ENCODE results near the gene BOD1L1.

The BOD1L1 gene

GRCh38 chr4:13665701-13666660, 38.5 kb upstream of the BOD1L1 start:
- Histone ChIP-seq H3K27ac (no peak overlapping the region), H3K4me3 (IDR thresholded peaks at IDR 0.05; ENCODE audit: insufficient read depth, low read depth, low read length) (no peak overlapping the region), H2AFZ (ENCODE audit: low read depth) (no peak overlapping the region), H3K27me3 (ENCODE audit: insufficient read depth, low read depth) (no peaks in the 10 kb centered on the region), H3K36me3 (ENCODE audit: insufficient read depth) (no peaks in the 10 kb centered on the region), H3K4me2 (no peak overlapping the region), H3K9ac (no peak overlapping the region), H3K79me2 (ENCODE audit: insufficient read depth, low read depth) (no peaks in the 10 kb centered on the region), H4K20me1 (ENCODE audit: insufficient read depth) (no peaks in the 10 kb centered on the region), H3K4me1 (ENCODE audit: low read depth, poor library complexity, severe bottlenecking) (no peaks in the 10 kb centered on the region)
- TF ChIP-seq CTCF (conservative IDR thresholded peaks at IDR 0.05; ENCODE audit: low read depth, low read length) = no peak

GRCh38 chr4:13659341-13660070, 32.0 kb upstream of the BOD1L1 start:
- Histone ChIP-seq H4K20me1 (ENCODE audit: insufficient read depth) (no peaks in the 10 kb centered on the region), H3K4me1 (ENCODE audit: low read depth, poor library complexity, severe bottlenecking) (peaks cover 6% of the 10 kb centered on the region), H3K79me2 (ENCODE audit: insufficient read depth, low read depth) (no peaks in the 10 kb centered on the region), H2AFZ (ENCODE audit: low read depth) (no peak overlapping the region), H3K27ac (no peak overlapping the region), H3K9ac (no peak overlapping the region), H3K4me3 (IDR thresholded peaks at IDR 0.05; ENCODE audit: insufficient read depth, low read depth, low read length) (no peak overlapping the region), H3K4me2 (no peak overlapping the region), H3K36me3 (ENCODE audit: insufficient read depth) (no peaks in the 10 kb centered on the region), H3K27me3 (ENCODE audit: insufficient read depth, low read depth) (no peaks in the 10 kb centered on the region)
- no peak for TF ChIP-seq CTCF (conservative IDR thresholded peaks at IDR 0.05; ENCODE audit: low read depth, low read length)

- H3K4me2 ChIP-seq = 0 out of 2 replicates have a peak overlapping the region, but pooled peaks have one; percentile 33
Measured at GRCh38 chr4:13656569-13657405, 29.3 kb upstream of the BOD1L1 start.

More at GRCh38 chr4:13656569-13657405, 29.3 kb upstream of the BOD1L1 start:
- no peaks in the 10 kb centered on the region for H4K20me1 ChIP-seq (ENCODE audit: insufficient read depth)
- no peak overlapping the region for H3K9ac ChIP-seq
- no peaks in the 10 kb centered on the region for H3K27me3 ChIP-seq (ENCODE audit: insufficient read depth, low read depth)
- no peak overlapping the region for H3K27ac ChIP-seq
- no peaks in the 10 kb centered on the region for H3K79me2 ChIP-seq (ENCODE audit: insufficient read depth, low read depth)
- no peaks in the 10 kb centered on the region for H3K36me3 ChIP-seq (ENCODE audit: insufficient read depth)
- TF ChIP-seq CTCF (conservative IDR thresholded peaks at IDR 0.05; ENCODE audit: low read depth, low read length) = peak; percentile 76
- peaks cover 10% of the 10 kb centered on the region for H3K4me1 ChIP-seq (ENCODE audit: low read depth, poor library complexity, severe bottlenecking)
- H2AFZ ChIP-seq (ENCODE audit: low read depth) = no peak overlapping the region; the same call in 1 of the 2 replicates
- H3K4me3 ChIP-seq (IDR thresholded peaks at IDR 0.05; ENCODE audit: insufficient read depth, low read depth, low read length) = no peak overlapping the region
